ENCODE data around the gene ELN. TPM values are rescaled to one million over a fixed set of nuclear protein-coding genes. Genes with fewer than 3 reads are reported as not detected.

ELN gene
- total RNA-seq = 0.22 and 0.39 TPM in 2 replicates

GRCh38 chr7:74027683-74028320, at the start of gene ELN:
Gene ELN (plus strand): TSS chr7:74028173. CDS start chr7:74028188, 15 bp downstream.

GRCh38 chr7:74083117-74083876, 55.3 kb downstream of the ELN start, which contains the start of gene LIMK1:
Gene LIMK1 (plus strand): TSS chr7:74083804. CDS start chr7:74083991, 187 bp downstream.

Other genes with a start within 250 kb of the ELN start
- 216 and 226 TPM in 2 replicates for gene CLDN4, start 197.2 kb upstream of the ELN start, total RNA-seq
- 1.6 and 8.2 TPM in 2 replicates for gene METTL27, start 185.7 kb upstream of the ELN start, total RNA-seq
- gene TMEM270, start 167.0 kb upstream of the ELN start, total RNA-seq = not detected in 2 replicates
- gene LIMK1, start 55.6 kb downstream of the ELN start, total RNA-seq = 32.2 and 48.9 TPM in 2 replicates
- gene EIF4H, start 146.2 kb downstream of the ELN start, total RNA-seq = 196 and 320 TPM in 2 replicates
- under 0.01 and 0.11 TPM in 2 replicates for gene LAT2, start 181.8 kb downstream of the ELN start, total RNA-seq
- 16.7 and 22.0 TPM in 2 replicates for gene RFC2, start 226.2 kb downstream of the ELN start, total RNA-seq

Data from placental epithelial cell (primary cell).